NCI-H2196 treated with DMSO at 0.1 percent for 48 hours (cell line): ENCODE results near the gene GTF3A.
"Not testable (repeated sequence)": the region's sequence is repeated elsewhere in the genome, so short reads cannot be mapped to it uniquely, and the experiment has no call there.

Source experiments
- DNase-seq: peaks from one replicate; lab custom pipeline; 2025; ENCODE audit not compliant: unreplicated experiment; lab: John Stamatoyannopoulos, UW

GTF3A gene

DNA sequence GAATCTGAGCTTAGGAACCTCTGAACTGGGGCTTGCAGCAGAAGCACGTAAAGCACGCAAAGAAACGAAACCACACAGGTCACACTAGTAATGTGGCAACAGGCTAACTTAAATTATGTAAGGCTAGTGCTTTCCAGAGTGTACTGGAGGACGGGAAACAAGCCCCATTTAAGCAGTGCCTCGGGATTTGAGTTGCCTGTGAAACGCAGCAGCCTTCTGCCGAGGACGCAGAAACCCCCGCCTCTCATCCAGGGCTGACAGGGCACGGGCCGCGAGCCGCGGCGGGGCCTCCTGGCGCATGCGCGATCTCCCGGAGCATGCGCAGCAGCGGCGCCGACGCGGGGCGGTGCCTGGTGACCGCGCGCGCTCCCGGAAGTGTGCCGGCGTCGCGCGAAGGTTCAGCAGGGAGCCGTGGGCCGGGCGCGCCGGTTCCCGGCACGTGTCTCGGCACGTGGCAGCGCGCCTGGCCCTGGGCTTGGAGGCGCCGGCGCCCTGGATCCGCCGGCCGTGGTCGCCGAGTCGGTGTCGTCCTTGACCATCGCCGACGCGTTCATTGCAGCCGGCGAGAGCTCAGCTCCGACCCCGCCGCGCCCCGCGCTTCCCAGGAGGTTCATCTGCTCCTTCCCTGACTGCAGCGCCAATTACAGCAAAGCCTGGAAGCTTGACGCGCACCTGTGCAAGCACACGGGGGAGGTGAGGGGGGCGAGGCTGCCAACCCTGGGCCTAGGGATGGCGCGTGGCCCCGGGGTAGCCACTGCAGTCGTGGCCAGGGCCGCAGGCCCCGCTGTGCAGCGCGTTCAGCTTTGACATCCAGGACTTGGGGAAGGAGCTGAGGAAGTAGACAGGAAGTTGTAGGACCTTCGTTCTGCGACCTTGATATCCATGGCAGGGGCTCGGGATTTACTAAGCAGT lies at the start of gene GTF3A:
Gene GTF3A (plus strand): TSS at position 374 of the 912 bp plus-strand sequence.
- DNase-seq, result peak; percentile 47

DNA sequence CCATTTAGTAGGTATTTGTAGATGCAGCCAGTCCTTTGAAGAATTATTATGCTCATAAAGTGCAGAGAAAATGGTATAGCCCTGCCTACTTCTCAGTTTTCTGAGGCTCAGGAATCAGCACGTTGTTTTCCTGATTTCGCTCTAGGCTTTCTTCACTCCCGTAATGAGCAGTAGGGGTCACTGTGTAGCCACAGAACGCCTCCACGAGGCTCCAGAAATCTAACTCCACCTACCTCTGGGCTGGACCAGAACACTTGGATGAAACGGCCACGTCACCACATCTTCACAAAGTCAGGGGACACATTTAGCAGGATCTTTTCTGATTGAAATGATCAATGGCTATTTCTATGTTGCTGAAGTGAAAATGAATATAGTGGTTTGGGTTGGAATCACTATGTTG lies 49.8 kb upstream of the GTF3A start:
- DNase-seq, result peak; percentile 41

DNA sequence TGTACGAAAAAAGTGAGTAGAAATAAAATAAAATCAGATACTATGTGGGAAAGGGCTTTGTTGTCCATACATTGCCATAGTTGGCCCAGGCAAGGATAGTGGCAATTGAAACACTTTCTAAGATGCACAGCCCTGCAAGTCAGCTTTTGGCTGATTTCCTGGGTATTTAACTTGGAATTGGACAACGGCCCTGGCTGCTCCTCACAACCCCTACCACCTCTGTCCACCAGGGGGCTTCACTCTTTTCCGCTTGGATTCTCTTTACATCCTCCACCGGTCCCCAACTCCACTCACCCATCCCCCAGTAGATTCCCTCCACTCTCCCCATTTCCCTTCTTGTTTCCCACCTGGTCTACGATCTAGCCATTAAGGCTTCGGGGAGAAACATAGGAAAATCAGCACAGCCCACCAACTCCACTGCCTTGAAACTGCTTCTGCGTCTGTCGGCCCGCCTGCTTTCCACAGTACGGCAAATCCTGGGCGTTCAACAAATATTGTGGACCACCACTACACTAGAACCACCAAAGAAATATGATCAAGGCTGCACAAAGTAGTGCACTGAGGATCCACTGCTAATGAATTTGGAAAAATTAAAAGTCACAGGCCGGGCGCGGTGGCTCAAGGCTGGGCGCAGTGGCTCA lies 48.6 kb upstream of the GTF3A start:
- DNase-seq, result peak; percentile 10

DNA sequence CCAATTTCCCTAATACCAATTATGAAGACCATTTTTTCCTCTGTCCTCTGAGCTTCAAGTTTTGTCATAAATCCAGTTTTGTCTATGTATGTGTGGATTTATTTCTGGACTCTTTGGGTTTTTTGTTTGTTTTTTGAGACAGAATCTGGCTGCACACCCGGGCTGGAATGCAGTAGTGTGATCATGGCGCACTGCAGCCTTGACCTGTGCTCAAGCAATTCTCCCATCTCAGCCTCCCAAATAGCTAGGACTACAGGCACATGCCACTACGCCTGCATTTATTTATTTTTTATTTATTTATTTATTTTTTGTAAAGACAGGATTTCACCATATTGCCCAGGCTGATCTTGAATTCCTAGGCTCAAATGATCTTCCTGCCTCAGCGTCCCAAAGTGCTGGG lies 45.3 kb upstream of the GTF3A start:
- no peak for DNase-seq

DNA sequence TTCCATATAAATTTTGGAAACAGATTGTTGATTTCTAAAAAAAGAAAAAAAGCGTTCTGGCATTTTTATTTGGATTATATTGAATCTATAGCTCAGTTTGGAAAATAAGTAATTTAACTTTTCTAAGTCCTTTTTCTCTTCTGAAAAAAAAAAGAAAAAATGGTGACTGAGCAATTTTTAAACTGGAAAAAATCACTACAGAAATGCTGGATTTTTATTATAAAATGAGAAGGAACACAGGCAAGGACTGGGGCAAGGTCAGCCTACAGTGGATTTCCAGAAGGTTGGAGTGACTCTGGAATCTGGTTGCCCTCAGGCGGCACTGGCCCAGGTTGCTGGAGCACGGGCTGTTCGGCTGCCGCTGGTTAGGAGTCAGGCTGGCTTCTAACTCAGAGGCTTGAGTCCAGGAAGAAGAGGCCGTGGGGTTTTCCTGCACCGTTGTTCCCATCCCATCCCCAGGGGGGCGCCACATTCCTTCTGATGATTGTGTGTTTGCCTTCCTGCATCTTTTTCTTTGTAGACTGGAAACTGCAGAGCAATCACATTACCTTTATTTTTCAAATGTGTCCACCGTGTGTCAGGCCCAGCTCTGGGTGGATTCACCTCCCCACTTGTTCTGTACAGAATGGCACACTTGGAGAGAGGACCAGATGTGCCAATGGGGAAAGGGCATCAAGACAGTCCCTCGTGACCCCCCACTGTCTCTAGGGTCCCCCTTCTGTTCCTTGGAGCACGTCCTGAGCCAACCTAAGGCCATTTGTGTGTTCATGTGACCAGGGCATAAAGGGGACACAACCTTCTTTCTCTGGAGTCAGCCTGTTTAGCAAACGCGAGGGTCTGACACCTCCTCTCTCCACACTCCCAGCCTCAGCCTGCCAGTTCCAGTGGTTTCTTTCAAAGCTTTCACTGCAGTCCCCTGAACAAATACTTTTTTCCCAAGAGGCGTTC lies 44.5 kb upstream of the GTF3A start:
- DNase-seq, result peak; percentile 18

DNA sequence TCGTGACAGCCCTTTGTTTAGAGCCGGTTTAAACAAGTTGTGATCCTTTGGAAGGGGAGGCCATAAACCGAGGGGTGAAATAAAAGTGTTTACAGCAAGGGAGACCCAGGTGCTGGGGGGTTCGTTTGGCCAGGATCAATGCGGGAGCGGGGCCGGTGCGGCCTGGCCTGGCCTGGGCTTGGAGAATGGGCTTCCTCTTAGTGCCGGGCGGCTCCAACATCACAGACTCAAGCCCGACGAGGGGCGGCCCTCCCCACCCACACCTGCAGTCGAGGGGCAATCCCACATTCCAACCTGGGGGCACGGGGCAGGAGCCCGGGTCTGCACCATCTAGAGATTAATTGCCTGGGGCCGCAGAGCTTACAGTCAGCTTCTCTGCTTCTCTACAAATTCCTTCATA lies 42.8 kb upstream of the GTF3A start:
- DNase-seq, result no peak

DNA sequence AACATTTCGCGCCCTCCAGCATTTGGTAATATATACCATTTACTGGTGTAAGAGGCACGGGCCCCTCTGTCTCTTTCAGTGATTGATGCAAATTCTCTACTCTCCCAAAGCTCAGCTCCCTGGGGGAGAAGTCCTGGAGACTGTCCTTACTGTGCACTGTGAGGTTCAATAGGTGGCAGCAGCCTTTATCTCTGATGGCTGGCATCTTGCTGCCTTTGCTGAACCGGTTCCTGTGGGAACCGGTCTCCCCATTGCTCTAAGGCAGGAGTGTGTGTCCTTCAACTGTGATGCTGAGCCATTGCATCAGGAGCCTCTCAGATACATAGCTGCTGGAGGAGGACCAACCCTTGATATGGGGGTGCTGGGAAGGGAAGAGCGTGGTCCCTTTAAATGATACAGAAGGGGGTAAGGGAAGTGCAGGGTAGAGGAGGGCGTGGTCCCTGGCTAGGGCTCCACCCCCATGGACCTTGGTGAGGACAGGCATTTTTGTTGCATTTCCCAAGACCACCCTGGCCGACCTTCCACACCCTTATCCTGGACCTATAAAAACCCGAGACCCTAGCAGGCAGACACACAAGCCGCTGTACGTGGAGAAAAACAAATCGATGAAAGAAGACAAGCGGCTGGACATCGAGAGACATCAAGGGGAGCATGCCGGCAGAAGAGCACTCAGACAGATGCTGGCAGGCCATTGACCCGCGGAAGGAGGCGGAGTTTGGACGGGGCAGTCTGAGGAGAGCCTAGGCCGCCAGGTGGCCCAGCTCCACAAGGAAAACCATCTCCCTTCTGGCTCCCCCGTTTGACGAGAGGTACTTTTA lies 41.1 kb upstream of the GTF3A start:
- no peak for DNase-seq

DNA sequence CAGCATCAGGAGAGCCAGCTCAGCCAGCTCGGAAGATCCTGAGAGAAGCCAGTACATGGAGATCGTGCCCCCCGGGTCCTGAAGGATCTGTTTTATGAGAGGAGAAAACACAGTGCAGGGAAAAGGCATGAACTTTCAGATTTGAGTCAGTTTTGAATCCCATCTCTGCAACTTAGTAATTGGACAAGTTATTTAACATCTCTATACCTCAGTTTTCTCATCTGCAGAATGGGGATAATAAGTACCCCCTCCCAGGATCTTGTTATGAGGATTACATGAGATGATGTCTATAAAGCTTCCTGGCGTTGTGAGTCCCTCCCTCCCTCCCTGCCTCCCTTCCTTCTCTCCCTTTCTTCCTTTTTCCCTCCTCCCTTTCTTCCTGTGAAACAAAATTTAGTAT lies 40.1 kb upstream of the GTF3A start:
- no peak for DNase-seq

DNA sequence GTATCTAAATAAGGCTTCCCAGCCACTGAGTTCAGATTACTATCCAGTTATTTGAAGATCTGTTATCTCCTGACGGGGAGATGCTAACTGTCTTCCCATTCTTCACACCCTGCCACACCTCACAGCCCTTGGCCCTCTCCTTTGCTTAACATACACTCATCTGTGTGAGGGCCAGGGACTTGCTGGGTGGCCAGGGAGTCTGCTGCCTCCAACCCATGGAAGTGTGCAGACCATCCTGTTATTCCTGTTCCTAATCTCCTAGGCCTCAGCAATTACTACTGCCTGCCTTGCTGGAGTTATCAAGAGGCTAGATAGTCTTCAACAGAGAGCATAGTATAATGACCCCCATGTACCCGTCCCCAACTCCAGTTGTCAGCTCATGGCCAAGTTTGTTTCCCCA lies 36.2 kb upstream of the GTF3A start:
- no peak for DNase-seq

DNA sequence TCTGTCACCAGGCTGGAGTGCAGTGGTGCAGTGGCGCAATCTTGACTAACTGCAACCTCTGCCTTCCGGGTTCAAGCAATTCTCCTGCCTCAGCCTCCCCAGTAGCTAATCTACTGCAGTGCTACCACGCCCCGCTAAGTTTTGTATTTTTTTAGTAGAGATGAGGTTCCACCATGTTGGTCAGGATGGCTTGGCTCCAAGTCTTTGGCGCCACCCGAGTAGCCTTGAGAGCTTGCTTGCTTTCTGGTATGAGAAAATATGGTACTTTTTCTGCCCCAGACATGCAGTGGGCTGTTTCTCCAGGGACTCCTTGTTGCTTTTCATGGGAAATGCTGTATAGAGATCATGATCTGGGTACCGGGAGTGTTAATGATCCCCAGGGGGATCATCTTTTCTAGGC lies 34.5 kb upstream of the GTF3A start:
- no peak for DNase-seq

DNA sequence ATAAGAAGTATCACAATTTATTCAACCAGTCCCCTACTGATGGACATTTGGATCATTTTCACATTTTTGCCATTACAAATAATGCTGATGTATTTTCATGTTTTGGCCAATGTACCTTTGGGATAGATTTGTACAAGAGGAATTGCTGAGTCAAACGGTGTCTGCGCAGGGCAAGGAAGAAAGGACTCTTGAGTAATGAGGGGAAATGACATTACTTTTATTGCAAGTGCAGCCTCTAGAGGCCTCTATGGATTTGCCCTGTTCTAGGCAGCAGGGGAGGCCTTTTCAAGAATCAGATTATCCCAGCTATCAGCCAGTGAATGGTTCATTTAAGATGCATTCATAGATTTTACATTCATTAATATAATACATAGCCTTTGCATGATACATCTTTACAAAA lies 32.9 kb upstream of the GTF3A start:
- no peak for DNase-seq

DNA sequence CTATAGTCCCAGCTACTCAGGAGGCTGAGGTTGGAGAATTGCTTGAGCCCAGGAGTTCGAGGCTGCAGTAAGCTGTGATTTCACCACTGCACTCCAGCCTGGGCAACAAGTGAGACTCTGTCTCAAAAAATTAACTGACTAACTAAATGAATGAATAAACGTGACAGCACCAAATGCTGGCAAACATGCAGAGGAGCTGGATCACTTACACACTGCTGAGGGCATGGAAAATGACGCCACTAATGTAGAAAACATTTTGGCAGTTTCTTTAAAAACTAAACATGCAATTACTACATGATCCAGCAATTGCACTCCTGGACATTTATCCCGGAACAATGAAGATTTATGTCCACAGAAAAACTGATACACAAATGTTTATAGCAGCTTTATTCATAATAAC lies 31.3 kb upstream of the GTF3A start:
- no peak for DNase-seq

DNA sequence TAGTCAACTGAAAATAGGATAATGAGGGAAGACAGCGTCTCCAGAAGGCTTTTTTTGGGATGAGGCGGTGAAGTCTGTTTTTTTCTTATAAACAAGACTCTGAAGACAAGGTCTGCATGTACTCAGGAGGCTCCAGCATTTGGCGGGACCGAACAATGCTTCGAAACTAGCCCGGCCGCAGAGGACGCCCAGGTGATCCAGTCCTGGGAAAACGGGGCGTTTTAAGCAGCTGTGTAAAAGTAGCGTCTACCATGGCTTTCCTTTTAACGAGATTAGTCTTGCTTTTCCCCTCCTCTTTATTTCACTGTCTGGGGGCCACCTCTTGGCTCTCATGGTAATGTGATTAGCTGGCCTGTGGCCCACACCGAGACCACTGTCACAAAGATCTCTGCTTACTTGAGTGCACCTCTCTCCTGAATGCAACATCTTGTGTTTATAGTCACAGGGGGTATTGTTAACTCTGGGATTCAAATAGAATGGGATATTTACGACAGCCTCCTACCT lies 29.4 kb upstream of the GTF3A start:
- DNase-seq, result no peak

DNA sequence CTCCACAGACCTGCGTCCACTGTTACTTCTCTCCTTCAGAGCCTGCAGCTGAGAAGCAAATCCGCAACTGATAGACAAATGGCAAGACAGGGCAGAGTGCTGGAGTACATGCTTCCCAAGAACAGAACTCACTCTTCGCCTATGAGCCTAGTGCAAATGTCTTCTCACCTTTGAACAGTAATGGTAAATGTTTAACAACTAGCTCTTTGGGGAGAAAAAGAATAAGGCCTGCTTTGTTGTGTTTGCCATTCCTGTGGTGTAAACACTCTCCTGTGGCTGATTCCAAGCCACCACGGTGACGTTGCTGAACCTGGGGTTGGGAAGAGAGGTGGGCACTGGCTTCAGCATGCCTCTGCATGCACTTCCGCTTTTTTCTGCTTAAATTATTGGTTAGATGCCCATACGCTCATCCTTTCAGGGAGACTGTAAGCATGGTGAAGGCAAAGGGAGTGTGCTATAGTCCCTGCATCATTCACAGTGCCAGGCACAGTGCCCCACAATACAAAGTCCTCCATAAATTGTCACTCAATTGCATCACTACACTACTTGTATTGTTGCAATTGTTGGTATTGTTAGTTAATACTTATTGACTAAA lies 28.1 kb upstream of the GTF3A start:
- no peak for DNase-seq

DNA sequence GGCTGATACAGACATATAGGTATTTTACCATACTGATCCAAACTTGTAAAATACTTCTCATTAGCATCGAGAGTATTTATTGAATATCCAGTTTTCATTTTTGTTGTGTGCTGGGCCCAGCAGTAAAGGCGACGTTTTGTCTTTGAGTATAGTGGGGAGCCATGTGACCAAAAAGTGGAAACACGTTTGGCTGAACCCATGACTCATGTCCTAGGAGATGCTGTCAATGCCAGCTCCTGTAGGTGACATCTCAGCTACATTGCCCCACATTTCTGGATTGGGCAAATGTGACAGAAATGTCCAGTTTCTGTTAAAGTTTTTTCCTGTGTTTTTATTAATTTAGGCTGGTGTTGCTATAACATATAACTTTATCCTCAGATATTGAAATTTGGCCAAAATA lies 26.1 kb upstream of the GTF3A start:
- no peak for DNase-seq

DNA sequence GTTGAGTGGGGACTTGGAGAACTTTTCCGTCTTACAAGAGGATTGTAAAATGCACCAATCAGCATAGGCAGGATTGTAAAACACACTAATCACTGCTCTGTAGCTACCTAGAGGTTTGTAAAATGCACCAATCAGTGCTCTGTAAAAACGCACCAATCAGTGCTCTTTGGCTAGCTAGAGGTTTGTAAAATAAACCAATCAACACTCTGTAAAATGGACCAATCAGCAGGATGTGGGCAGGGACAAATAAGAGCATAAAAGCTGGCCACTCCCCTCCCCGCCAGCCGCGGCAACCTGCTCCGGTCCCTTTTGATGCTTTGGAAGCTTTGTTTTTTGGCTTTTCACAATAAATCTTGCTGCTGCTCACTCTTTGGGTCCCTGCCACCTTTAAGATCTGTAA lies 24.0 kb upstream of the GTF3A start:
- DNase-seq, result not testable (repeated sequence)

DNA sequence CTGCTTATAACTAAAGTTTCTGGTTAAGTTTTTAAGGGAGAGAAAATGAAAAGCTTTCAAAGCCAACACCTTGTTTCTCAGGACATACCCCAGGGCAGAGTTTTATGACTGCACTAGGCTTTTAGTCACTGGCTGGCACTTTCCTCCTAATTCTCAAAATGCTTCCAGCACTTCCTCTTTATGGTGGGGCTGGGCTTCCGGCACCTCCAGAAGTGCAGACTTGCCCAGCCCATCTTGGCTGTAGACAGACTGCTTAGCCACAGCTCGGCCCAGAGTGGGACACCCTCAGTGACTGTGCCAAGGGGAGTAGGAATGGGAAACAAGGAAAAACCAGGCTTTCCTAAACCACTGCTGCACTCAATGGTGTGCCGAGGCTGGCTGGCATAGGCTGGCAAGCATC lies 23.2 kb upstream of the GTF3A start:
- no peak for DNase-seq

DNA sequence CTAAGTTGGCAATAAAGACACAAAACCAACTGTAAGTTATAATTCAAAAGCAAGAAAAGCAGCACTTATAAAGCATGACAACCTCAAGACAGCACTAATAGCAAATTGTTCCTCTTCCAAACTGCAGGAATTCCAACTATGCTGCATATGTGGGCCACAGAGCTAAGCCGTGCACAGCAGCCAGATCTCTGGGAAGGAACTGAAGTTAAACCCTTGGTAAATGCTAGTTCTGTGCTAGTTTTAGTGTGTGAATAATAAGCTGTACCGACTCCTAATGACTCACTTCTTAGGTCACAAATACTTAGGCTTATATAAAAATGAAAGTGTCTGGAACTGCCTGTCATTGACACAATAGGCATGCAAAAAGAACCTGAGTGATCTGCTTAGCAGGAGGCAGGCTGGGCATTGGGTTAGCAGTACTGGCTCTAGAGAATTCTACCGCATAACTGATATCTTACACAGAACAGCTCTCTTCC lies 21.2 kb upstream of the GTF3A start:
- no peak for DNase-seq

DNA sequence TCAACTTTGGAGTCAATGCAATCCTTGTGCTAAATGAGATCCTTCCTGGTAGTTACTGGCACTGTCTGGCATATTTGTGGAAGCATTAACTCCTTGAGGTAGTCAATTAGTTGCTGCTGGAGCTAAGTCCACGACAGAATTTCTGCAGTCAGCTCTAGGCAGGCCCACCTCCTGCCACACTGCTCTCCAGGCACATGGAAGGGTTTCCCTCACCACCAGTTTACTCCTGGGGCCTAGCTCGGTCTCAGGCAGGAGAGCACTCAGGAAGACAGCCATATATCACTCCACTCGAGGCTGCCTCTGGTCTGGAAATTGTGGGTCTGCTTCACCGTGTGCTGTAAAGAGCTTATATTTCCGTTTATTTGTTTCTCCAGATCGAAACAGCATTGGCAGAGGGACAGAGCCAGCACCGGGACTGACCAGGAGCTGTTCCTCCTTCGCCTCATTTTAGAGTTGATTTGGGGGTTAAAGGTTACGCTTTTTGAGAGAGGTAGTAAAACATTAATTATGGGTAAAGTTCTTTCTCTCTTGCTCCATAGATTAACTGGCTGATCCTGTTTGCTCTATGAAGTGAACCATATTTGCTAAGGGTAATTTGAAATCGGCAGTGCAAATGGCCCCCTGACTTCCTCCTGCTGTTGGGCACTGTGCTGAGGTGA lies 20.6 kb upstream of the GTF3A start:
- DNase-seq, result no peak
